Measurements from ENCODE around the gene CHML.

Gene CHML

DNA sequence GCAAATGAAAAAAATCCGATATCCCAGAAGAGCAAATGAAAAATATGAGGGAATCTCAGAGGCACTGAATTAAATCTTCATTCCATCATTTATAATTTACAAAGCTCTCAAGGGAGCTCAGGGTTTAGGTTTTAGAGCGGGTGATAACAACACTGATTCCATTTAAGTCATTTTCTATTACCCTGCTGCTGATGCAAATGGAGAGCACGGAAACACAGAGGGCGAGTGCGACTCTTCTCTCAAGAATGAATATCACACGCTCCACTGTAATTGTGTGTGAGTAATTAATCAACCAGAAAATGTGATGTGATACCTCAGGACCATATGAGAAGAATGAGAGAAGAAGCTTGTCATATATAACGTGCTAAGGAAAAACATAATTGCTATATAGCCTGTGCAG lies 22.7 kb downstream of the CHML start:
- no peak for DNase-seq (ENCODE audit: low read depth)

DNA sequence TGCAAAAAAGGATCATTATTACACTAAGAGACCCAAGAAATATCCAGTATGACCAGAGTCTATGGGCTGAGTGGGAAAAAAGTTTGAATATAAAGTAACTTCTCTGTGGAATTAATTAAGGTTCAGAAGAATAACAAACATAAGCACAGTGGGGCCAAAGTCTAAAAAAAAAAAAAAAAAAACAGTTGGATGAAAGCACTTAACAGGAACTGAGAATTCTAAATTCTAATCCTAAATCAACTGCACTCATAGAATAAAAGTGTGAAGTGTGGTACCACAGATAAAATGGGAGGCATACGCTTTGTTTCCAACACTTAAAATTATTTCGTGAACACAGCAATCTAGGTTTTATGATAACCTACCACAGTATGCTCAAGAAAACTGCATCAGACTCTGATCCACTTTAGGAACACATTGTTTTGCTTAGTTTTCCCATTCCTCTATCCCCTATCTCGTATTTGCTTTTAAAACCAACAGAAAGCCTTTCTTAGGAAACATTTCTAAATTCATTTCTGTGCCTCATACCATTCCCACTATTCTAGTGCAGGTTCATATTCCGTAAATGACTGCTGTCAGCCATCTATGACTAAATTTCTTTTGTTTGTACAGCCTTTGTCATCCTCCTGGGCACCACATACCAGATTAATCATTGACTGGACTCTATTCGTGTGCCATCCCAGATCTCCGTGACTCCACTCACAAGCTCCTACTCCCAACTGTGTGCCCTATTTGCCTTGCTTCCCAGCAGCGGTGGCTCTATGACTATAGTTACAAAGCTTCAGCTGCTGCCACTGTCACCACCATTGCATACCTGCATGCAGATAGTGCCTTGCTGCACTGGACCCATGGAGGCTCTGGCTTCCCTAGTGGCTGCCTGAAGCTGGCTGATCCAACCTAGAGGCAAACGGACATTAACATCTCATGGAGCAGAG lies 24.9 kb downstream of the CHML start:
- no peak for DNase-seq (ENCODE audit: low read depth)

GRCh38 chr1:241614572-241614971 lies 25.6 kb downstream of the CHML start:
- no peak for DNase-seq (ENCODE audit: low read depth)

GRCh38 chr1:241614144-241614543 lies 26.0 kb downstream of the CHML start:
- DNase-seq (ENCODE audit: low read depth), result no peak

DNA sequence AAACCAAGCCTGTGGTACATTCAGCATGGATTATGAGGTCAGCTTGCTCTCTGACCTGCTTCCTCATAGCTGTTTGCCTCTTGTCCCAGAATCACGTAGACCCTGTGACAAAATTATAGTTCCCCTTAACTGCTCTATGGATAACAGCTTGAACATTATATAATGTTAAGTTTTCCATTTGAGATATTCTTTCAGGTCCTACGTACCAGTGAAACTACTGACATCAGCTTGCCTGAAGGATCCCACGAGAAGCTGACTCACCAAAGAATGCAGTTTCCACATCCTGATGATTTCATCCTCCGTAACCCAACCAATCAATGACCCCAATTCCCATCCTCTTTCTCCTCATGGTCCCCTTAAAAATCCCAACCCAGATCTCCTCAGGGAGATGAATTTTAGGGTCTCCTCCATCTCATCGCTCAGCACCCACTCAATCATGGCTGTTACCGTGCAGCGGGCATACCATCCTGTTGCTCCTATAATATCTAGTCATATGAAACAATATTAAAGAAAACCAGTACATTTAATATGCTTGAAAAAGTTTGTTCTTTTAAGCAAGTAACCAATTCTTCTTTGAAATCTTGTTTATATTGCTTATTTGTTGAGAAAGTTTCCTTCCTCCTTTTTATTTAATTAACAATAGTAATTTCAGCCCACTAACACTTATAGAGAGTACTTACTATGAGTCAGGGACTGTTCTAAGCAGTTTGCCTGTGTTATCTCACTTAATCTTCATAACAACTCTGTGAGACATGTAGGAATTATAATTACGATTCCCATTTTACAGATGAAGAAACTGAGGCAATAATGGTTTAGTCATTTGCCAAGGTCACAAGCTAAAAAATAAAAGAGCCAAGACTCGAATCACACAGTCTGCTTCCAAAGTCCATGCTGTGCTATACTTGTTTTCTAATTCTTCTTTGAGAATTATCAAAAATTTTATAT lies 27.4 kb downstream of the CHML start:
- peak; percentile 91 for DNase-seq (ENCODE audit: low read depth)

DNA sequence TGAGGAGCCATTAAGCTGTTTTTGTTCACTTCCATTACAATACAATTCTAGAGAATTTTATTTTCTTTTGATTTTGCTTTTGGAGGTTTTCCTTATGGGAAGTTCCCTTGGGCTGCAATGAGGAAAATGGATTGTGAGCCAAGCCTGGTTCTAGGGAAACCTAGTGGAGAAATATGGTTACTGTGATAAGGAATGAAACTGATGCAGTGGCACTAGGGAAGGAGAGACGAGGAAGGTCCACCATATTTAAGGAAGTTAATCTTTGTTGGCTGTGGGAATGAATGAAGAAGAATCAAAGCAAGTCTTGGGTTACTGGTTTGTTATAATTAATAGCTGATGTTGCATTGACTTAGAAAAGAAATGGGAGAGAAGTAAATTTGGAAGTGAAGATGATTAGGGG lies 28.4 kb downstream of the CHML start:
- no peak for DNase-seq (ENCODE audit: low read depth)

DNA sequence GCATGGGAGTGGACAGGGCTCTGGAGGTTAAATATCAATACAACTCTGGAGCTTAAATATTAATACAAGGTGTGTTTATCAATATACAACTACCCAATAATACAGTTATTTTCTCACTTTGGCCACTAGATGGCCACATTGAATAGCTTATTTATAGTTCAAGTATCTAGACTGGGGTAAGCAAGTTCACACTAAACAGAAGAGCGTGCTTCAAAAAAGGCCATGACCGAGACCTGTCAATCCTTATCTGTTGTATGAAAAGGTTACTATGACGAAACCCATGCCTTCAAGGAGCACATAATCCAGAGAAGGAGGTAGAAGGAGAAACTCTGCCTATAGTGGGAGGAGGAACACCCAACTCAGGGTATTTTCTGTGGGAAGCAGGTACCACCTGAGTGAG lies 29.1 kb downstream of the CHML start:
- DNase-seq (ENCODE audit: low read depth), result peak; percentile 70

- DNase-seq (ENCODE audit: low read depth), result peak; percentile 44
Observed at GRCh38 chr1:241610056-241610815, 29.9 kb downstream of the CHML start.

DNA sequence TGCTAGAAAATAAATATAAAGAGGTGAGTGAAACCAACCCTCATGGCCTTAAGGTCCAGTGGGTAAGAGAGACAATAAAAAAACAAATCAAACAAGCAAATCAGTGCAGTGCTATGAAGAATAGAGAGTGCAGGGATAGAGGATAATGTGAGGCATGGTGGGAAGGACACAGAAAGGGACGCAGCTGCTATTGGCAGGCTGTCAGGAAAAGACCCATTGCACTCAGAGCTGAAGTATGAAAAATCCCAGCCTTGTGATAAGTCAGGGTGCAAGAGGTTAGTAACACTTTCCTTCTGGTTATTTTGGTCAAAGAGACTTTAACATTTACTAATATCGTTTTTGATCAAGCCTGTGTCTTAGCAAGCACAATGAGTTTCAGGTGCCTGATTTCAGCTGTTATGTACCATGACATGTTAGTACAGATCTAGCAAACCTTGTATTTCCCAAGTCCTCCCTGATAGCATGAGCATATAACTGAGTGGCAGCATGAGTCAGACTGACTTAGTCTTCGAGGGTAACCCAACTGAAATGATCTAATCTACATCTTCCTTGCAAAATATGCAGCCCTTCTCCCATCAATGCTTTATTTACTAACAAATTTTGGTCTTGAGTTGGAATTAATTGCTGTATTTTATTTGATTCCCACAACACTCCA lies 31.7 kb downstream of the CHML start:
- peak; percentile 67 for DNase-seq (ENCODE audit: low read depth)

DNA sequence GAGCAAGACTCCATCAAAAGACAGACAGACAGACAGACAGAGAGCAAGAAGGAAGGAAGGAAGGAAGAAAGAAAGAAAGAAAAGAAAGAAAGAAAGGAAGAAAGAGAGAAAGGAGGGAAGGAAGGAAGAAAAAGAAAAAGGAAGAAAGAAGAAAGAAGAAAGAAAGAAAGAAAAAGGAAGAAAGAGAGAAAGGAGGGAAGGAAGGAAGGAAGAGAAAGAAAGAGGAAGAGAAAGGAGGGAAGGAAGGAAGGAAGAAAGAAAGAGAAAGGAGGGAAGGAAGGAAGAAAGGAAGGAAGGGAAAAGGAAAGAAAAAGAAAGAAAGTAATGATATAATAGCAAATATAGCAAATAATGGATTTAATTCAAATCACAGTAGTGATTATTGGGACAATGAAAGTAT lies 32.7 kb downstream of the CHML start:
- DNase-seq (ENCODE audit: low read depth), result no peak

GRCh38 chr1:241606544-241606943 lies 33.6 kb downstream of the CHML start:
- DNase-seq (ENCODE audit: low read depth), result peak; percentile 31

DNA sequence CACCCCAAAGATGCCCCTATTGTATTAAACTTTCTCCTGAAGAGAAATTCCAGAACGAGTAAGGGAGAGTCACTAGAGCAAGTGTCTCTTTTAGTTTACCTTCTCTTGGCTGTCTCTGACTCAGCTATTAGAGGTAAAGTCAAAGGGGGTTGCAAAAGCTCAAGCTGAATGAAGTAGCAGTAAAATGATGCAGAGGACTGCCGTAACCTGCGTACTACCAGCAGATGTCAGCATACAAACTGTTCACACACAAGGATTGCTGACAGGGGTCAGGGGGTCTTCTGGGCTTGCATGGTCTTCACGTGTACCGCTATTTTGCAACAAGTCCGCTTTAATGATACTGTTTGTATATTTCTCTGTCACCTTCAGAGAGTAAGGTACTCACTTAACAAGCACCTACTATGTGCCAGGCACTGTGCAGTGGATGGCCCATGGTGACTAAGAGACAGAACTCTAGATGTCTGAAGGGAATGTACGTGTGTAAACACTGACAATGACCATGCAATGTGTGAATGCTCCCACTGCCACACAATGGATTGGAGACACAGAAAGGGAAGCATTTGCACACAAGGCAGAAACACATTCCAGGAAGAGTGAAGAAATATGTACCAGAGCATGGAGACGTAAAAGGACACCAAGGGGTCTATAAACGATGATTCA lies 34.9 kb downstream of the CHML start:
- DNase-seq (ENCODE audit: low read depth), result no peak

DNA sequence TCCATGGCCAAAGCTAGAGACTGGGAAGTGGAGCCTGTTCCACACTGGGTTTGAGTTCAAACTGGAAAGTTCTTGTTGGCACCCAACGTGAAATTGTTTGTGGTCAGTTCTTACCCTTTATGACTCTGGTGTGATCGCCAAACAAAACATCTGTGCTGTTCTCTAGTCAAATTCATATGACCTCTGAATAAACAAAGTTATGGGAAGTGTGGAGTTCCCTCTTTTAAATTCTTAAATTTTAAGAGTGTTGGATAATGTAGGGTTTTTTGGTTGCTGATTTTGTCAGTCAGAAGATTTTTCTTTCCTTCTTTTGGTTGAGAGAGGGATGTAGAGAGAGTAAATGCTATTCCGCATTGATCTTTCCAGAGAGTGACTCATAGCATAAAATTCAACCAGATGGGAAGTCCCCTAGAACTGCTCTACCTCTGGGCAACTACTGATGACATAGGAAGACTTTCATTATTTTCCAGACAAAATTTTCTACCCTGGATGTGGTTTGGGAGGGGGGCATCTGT lies 36.4 kb downstream of the CHML start:
- DNase-seq (ENCODE audit: low read depth), result peak; percentile 75

DNA sequence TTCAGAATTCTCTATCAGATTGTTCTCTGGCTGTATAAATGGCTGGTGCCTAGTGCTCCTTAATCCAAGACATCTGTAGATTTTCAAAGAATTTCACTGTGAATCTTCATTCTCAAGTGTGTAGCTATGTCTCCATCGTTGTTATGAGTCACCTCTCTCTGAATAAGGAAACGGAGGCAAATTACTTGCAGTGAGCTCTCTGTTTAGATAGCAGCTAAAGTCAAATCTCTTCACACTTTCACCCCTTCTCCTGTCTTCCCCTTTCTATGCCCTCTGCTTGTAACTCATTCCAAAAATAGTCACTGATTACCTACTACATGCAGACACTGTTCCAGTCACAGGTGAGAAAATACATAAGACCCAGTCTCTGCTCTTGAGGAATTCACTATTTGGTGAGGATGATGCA lies 39.7 kb downstream of the CHML start:
- peak; percentile 84 for DNase-seq (ENCODE audit: low read depth)

GRCh38 chr1:241598249-241598648 lies 41.9 kb downstream of the CHML start:
- DNase-seq (ENCODE audit: low read depth), result no peak

GRCh38 chr1:241596633-241597032 lies 43.5 kb downstream of the CHML start:
- no peak for DNase-seq (ENCODE audit: low read depth)

GRCh38 chr1:241593186-241593585 lies 47.0 kb downstream of the CHML start:
- DNase-seq (ENCODE audit: low read depth), result peak; percentile 62

DNA sequence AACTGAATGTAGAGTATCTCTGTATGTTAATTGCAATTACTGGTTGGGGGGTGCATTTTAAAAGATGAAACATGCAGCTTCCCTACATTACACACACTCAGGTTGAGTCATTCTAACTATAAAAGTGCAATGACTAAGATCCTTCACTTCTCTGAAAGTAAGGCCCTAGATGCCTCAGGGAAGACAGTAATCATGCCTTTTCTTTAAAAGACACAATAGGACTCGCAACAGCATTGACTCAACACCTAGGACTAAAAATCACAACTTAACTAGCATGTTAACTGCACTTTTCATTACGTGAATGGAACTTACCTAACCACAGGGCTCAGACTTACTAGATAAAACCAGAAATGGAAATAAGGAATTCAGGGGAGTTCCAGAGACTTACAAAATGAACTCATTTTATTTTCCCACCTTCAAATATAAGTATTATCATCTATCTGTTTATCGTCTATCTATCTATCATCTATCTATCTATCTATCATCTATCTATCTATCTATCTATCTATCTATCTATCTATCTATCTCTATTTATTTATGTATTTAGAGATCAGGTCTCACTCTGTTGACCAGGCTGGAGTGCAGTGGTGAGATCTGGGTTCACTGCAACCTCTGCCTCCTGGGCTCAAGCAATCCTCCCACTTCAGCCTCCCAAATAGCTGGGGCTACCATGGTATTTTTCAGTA lies 47.8 kb downstream of the CHML start:
- peak; percentile 87 for DNase-seq (ENCODE audit: low read depth)

DNA sequence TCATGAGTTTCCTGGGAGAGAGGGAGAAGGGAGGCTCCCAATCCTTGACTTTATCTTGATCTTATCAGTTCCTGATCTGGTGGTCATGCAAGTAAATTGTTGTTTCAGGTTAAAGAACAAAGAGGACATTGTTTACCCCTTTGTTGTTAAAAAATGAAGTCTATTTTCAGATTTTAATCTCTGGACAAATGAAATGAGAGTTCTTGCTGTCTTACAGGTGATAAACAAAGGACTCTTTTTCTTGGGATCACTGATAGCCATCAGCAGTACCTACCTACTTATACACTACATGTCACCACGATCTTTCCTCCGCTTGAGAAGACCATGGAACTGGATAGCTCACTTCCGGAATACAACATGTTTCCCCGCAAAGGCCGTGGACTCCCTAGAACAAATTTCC lies 48.4 kb downstream of the CHML start:
- DNase-seq (ENCODE audit: low read depth), result no peak

GRCh38 chr1:241591317-241591716 lies 48.9 kb downstream of the CHML start:
- peak; percentile 86 for DNase-seq (ENCODE audit: low read depth)
